HG03460 (cell line): ENCODE data around the gene SALL3.
"Not testable (repeated sequence)": the region's sequence is repeated elsewhere in the genome, so short reads cannot be mapped to it uniquely, and the experiment has no call there.

Source experiments
- ATAC-seq: cut with Tn5 transposase; IDR thresholded peaks from one replicate; pipeline ENCODE4 v1.9.1; 2021; ENCODE audit not compliant: unreplicated experiment

SALL3 gene

DNA sequence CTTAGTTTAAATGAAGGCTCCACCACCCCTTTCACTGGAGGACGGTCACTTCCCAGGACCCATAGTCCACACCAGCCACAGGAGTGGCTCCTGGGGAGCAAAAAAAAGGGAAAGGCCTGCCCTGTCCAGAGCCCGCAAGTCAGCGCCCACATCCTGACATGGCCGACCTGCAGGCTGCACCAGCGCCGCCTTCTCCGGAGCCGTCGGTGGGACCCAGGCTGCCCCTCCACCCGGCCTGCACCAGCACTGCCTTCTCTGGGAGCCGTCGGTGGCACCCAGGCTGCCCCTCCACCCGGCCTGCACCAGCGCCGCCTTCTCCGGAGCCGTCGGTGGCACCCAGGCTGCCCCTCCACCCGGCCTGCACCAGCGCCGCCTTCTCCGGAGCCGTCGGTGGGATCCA, 14.9 kb upstream of the SALL3 start:
- ATAC-seq: not testable (repeated sequence)

DNA sequence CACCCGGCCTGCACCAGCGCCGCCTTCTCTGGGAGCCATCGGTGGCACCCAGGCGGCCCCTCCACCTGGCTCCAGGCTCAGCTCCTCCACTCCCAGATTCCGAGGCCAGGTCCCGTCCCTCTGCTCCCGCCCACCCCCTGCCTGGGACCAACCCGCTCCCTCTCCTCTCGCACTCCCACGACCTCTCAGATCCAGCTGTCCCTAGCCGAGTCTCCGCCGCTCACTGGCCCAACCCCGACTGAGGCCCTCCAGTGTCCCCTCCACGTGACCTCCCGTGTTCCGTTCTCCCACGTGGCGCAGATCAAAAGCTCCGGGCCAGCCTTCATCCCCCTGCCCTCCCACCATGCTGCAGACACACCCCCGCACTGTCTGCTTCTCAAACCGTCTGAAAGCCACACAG, 14.4 kb upstream of the SALL3 start:
- no peak for ATAC-seq

DNA sequence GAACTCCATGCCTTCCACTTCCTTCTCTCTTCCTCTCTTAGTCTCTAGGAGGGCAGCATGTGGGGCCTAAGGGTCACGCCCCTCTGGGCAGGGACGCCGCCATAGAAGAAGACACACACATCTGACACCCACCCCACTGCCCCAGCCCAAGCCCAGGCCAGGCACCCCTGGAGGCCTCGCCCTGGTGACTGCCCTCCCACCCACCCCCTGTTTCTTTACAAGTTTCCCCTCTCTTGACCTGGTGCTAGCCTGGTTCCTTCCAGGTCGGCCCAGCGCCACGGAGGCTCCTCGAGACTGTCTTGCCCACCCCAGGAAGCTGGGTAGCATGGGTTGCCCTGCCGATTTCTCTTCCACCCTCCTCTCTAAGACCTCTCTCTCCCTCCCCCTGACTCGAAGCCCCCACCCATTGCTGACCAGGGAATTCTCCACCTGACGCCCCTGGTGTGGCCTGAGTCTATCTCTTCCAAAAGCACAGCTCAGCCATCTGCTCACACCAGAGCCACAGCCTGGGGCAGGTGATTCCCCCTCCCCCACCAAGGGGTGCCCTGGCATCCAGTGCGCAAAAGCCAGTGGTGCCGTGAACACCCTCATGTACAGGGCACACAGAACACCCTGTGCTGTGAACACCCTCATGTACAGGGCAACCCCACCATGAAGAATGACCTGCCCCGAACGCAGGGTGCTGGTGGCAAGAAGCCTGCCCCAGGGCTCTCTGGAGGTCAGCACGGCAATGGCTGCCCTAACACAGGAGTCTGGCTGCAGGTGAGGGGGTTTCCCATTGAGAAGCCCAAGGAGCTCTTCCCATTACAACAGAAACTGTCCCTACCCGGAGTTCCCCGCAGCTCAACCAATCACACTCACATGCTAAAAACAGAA, 13.5 kb upstream of the SALL3 start:
- ATAC-seq: no peak

DNA sequence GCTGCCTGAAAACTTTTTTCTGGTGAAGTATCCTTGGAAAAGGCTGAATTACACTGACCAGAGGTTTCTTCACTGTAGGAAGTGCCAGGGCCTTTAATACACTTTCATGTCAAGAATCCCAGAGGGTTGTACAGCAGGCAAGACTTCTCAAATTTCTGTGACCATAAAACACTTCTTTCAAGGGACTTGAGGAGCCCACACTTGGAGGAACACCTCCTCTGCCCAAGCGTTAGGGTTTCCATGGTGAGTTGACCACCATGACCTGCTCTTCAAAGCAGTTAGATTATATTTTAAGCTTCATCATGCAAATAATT, 12.9 kb upstream of the SALL3 start:
- no peak for ATAC-seq

GRCh38 chr18:78967692-78968091, 11.9 kb upstream of the SALL3 start:
- no peak for ATAC-seq

DNA sequence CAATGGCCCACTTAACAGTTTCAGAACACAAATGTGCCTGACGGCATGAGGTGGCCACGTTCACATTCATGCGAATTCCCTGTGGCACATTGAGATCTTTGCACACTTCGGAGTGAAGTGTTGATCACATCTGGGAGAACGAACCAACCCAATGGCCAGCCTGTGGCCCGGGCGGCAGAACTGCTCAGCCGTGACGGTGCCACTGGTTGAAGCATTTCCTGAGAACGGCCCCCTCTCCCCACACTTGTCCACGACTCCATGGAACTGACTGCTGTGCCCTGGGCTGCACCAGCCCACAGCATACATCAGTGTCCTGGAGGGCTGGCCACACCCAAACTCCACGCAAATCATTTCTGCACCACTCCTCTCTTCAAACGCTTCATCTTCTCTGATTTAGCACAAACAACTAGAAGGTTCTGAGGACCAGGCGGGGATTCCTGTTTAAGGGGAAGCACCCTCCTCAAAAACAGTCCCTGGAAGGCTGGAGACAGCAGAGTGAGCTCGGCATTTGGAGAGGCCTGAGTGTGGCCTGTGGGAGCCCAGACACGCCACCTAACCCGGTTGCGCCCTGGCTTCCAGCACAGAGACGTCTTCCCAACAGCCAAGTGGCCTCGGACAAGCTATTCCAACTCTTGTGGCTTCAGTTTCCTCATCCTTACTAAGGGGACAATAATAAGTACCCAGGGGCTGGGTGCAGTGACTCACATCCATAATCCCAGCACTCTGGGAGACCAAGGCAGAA, 9.9 kb upstream of the SALL3 start:
- ATAC-seq: no peak

GRCh38 chr18:78970774-78971333, 8.8 kb upstream of the SALL3 start:
- ATAC-seq: no peak

GRCh38 chr18:78971511-78972245, 7.9 kb upstream of the SALL3 start:
- no peak for ATAC-seq

- no peak for ATAC-seq
Measured at GRCh38 chr18:78972385-78972918, 7.2 kb upstream of the SALL3 start.

DNA sequence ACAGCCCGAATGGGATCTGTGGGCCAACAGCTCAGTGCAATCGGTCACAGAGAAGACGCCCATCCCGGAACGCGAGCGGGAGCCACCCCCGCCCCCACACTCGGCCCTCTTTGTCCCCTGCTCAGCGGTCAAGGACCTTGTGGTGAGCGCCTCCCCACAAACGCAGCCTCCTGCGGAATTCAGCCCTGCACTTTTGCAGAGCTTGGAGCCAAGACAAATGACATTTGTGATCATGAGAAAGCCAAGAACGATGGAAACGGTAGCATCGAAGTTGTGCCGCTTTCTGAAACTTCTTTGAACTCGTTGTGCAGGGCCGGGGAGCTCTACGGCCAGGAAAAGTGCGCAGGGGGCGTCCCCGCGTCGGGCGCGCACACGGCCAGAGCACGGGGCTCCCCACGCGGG, 6.7 kb upstream of the SALL3 start:
- ATAC-seq: no peak

DNA sequence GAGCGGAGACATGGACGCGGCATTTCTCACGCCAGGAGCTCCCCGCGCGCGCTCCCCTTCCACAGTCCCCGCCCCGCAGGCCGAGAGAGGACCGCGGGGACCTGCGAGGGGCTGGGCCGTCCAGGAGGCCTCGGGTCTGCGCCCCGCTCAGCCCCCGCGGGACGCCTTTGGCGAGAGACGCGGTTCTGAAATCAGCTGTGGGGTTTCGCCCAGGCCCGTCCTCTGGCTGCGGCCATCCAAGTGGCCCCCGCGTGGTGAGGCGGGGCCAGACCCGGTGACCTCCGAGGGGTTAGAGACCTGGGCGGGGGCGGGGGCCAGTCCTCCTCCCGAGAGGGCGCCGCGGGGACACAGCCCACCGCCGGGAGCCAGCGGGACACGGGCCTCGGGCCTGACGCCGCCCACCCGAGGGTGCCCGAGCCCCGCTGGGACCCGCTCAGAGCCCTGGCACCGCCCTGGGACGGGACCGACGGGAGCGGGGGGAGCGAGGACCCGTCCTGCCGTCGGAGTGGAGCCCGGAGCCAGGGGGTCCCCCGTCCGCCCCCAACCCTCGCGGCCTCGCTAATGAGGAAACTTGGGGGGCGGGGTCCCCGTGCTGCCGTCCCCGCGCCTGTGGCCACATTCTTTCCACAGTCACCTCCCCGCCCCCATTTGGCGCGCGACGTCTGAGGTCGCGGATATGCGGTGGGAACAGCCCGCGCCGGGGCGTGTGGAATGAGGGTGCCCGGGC, 6.1 kb upstream of the SALL3 start:
- no peak for ATAC-seq

GRCh38 chr18:78974115-78974761, 5.4 kb upstream of the SALL3 start:
- ATAC-seq: no peak

GRCh38 chr18:78975292-78975691, 4.3 kb upstream of the SALL3 start:
- ATAC-seq: no peak

- ATAC-seq: no peak
Measured at GRCh38 chr18:78975699-78976335, 3.8 kb upstream of the SALL3 start.

- no peak for ATAC-seq
Measured at GRCh38 chr18:78976765-78977636, 2.6 kb upstream of the SALL3 start.

- no peak for ATAC-seq
Measured at GRCh38 chr18:78977637-78978348, 1.8 kb upstream of the SALL3 start.

- no peak for ATAC-seq
Measured at GRCh38 chr18:78978349-78979055, 1.1 kb upstream of the SALL3 start.
